GM08714 (cell line): ENCODE measurements around the gene LRCH3.

Experiments
- H3K4me3 ChIP-seq: fragments of 200-500 bp; sonication (Bioruptor generic); 2 replicates; pipeline ENCODE4 v1.5.1; 2014; ENCODE audit warnings: mild to moderate bottlenecking, low read length, inconsistent platforms
- ZNF274 ChIP-seq: IDR thresholded peaks from 2 replicates; pipeline ENCODE4 v1.6.1; 2012; ENCODE audit warnings: mild to moderate bottlenecking, low read depth, low read length

Gene LRCH3

DNA sequence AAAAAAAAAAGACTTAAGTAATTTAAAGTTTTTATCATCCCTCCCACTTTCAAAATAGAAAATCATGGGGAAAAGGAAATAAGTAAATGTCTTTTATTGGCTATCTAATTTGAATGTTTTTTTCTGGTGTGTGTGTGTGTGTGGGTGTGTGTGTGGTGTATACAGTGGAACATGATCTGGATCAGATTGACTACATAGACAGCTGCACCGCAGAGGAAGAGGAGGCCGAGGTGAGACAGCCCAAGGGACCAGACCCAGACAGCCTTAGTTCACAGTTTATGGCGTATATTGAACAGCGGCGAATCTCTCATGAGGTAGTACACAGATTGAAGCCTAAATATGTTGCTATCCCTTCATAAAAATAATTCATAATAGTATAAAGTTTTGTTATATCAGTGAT is 44.5 kb downstream of the LRCH3 start:
- no peak for TF ChIP-seq ZNF274

DNA sequence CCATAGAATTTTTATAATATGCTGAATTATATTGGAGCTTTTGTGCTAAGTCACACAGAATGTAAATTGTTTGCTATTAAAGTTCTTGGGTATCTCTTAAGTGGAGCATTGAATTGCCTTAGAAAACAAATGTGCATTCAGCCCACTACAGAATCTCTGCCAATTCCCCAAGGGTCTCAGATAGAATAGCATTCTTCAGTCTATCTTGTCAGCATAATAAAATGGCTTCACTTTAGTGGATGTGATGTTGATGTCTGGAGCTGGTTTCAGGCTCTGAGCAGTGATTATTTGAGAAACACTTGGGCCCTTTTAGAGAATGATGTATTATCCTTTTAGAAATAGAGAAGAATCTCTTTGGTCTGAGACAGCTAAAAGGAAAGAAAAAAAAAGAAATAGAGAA is 45.2 kb downstream of the LRCH3 start:
- H3K4me3 ChIP-seq = no peak overlapping the region
- TF ChIP-seq ZNF274 = no peak

More for the DNA sequence above, 44.5 kb downstream of the LRCH3 start:
- no peak overlapping the region for H3K4me3 ChIP-seq

DNA sequence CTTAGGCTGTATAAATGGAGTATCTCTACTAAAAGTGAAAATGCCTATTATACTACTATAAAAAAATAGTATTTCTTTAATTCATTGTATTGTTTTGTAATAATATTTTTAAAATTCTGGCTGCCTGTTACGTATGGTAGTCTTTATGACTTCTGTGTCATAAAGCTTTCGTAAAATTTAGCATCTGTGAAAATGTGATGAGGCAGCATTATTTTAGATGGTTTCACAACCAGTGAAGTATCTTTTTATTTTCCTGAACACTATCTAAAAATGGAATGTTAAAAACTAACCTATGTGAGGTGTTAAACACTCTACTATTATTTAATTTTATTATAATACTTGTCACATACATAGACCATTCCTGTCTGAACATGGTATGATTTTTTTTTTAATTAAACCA is 46.2 kb downstream of the LRCH3 start:
- no peak overlapping the region for H3K4me3 ChIP-seq
- no peak for TF ChIP-seq ZNF274

DNA sequence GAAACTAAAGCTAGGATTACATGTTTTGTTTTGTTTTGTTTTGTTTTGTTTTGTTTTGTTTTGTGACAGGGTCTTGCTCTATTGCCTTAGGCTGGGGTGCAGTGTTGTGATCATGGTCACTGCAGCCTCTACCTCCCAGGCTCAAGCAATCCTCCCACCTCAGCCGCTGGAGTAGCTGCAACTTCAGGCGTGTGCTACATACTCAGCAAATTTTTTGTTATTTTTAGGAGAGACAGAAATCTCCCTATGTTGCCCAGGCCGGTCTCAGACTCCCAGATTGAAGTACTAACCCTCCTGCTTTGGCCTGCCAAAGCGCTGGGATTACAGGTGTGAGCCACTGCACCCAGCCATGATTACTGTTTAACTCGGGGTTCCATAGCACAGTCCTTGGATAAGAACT is 50.7 kb downstream of the LRCH3 start:
- TF ChIP-seq ZNF274 = no peak
- no peak overlapping the region for H3K4me3 ChIP-seq

DNA sequence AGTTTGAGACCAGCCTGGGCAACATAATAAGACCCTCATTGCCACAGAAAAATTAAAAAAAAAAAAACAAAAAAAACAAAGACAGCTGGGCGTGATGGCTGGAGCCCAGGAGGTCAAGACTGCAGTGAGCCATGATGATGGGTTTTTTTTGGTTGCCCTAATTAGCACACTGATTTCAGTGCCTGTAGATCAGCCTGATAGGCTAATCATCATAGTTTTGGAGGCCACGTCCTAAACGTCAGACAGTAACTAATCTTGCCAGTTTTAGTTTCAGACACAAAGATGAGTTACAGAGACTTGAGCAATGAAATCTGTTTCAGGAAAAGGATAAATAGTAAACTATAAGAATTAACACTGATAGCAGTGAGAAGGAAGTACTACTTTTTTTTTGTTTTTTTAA is 55.4 kb downstream of the LRCH3 start:
- TF ChIP-seq ZNF274 = no peak
- H3K4me3 ChIP-seq = no peak overlapping the region

DNA sequence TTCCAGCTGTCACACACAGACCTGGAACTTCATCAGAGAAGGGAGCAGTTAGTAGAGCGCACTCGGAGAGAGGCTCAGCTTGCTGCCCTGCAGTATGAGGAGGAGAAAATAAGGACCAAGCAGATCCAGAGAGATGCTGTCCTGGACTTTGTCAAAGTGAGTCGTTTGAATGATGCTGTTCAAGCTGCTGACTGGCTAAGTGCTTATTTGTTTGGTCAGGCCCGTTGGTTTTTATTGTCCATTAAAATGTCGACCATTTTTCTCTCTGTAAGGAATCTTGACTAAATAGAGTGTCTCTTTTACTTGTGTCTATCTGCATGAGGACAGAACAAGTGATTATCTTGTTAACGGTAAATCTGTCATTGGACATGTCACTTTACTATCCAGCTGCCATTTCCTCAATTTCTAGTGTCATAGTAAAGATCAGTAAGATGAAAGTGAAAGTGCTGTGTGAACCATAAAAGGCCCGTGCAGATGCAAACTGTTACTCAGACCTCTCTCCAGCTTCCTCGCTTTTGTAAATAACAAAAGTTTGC is 56.9 kb downstream of the LRCH3 start:
- peak overlapping the region; percentile 2; the same call in 1 of the 2 replicates for H3K4me3 ChIP-seq
- TF ChIP-seq ZNF274 = no peak

DNA sequence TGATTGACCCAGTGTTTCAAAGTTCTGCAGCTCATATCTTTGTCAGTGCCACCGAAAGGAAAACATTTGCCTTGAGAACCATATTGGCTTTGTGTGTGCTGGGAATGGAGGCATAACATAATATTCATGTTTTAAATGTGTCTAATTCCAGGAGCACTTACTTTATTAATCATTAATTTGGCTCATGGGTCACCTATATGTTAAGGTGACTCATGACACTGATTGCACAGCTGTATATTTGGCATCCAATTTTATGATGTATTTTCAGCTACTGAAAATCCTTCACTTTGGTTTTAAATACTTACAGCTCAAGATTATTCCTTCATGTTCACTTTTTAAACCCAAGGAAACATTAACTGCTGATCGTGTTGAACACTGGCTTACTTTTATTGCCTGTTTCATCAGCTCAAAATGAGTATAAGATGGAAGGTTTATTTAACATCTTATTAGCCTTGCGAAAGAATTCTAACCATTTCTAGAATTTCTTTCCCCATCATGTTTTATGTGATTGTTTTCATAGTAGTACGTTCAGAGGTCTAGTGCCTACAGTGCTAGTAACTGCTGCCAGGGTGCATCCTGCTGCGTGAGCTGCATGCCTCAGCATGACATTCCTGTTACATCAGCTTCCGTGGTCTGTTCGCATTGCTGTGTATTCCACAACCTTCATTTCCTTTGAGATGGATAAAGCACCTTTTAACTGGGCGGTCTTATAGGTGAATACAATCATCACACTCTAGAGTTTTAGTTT is 63.7 kb downstream of the LRCH3 start:
- TF ChIP-seq ZNF274 = no peak
- no peak overlapping the region for H3K4me3 ChIP-seq

DNA sequence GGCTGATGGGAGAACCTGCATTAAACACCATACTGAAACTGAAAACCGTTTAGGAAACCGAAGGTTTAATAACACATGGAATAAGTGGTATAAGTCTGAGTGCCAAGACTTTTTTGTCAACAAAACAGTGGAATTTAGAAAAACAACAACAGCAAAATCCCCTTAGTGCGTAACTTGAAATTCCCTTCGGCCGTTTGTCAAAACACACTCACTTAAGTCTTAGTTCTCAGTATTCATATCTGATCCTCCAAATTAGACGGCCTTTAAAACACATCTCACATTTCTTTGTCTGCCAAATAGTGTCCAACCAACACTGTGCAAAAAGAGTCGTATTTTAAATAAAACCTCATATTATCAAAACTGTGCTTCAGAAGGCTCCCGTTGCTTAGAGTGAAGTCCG is 64.5 kb downstream of the LRCH3 start:
- TF ChIP-seq ZNF274 = no peak
- H3K4me3 ChIP-seq = no peak overlapping the region

DNA sequence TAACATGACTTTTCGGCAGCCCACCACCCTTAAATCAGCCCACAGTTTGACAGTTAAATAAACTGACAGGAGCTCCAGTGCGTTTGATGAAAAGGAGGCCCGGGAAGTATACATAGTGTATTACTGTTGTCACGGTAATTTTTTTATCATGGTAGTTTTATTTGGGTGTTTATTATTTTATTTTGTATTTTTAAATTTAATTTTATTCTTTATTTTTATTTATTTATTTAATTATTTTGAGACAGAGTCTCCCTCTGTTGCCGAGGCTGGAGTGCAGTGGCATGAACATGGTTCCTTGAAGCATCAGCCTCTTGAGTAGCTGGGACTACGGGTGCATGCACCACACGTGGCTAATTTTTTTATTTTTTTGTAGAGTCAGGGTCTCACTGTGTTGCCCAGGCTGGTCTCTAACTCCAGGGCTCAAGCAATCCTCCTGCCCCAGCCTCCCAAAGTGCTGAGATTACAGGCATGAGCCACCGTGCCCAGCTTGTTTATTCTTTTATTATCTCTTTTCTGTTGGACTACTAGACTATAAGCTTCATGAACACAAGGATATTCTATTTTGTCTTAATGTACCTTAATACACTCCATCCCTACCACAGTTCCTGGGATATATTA is 65.3 kb downstream of the LRCH3 start:
- H3K4me3 ChIP-seq = no peak overlapping the region
- TF ChIP-seq ZNF274 = no peak

DNA sequence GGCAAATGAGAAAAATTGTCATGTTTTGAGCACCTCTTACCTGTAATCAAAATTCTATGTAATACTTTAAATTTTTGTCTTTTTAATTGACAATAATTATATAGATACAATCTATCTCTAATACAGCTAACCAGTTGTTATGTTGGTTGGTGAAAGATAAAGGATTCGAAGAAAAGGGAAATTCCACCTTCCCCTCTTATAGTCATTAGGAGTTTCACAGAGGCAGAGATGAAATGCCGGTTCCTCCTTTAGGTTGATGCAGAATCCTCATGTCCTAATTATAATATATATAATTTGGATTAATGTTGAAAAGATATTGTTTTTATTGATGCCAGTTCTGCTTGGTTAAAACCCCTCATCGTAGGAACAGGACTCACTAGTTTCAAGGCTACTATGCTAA is 67.1 kb downstream of the LRCH3 start:
- no peak for TF ChIP-seq ZNF274
- H3K4me3 ChIP-seq = no peak overlapping the region

DNA sequence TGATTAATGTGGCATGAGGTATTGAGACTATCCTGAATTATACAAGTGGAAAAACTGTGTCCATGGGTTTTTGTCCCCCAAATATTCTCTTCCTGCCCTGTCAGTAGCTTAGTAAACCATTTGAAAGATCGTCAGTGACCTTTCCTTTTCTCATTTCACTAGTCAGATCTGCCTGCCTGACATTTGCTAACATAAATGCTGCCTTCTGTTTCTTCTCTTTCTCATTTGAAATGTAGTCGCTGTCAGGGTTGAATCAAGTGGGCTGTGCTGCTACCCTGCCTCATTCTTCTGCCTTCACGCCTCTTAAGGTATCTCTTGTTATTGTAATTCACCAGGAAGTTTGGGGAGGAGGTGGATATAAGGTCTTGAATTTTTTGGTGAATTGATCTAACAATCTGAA is 67.5 kb downstream of the LRCH3 start:
- no peak overlapping the region for H3K4me3 ChIP-seq
- TF ChIP-seq ZNF274 = no peak

DNA sequence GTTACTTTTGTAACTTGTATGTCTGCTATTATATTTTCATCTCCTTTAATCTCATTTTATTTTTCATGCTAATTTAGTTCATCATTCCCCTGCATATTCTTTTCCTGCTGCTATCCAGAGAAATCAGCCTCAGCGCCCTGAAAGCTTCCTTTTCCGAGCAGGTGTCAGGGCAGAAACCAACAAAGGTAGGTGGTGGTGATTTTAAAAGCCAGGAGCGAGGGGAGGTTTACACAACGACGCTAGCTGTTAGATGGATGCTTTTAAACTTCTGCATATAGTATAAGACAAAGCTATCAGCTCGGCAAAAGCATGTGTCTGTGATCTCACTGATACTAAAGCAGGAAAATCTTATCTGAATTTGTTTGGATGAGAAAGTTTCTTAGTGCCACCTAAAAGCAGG is 75.0 kb downstream of the LRCH3 start:
- H3K4me3 ChIP-seq = no peak overlapping the region
- no peak for TF ChIP-seq ZNF274

DNA sequence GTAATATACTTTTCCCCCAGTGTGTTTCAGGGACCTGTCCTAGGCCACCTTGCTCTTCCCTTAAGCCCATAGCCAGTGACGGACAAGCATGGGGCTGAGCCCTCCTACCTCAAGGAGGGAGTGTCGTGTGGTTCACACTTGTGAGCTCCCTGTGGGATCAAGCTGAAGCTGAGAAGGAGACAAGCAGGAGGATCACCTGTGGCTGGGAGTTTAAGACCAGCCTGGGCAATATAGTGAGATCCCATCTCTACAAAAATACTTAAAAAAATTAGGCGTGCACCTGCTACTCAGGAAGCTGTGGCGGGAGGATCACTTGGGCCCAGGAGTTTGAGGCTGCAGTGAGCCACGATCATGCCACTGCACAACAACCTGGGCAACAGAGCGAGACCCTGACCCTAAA is 82.3 kb downstream of the LRCH3 start:
- no peak overlapping the region for H3K4me3 ChIP-seq
- TF ChIP-seq ZNF274 = no peak

DNA sequence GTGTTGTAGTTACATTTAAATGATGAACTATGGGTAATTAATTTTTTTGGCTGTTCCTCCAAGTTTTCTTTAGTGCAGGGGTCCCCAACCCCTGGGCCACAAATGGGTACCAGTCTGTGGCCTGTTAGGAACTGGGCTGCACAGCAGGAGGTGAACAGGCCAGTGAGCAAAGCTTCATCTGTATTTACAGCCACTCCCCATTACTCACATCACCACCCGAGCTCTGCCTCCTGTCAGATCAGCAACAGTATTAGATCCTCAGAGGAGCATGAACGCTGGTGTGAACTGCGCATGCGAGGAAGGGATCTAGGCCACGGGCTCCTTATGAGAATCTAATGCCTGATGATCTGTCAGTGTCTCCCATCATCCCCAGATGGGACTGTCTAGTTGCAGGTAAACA is 83.0 kb downstream of the LRCH3 start:
- no peak for TF ChIP-seq ZNF274
- no peak overlapping the region for H3K4me3 ChIP-seq

DNA sequence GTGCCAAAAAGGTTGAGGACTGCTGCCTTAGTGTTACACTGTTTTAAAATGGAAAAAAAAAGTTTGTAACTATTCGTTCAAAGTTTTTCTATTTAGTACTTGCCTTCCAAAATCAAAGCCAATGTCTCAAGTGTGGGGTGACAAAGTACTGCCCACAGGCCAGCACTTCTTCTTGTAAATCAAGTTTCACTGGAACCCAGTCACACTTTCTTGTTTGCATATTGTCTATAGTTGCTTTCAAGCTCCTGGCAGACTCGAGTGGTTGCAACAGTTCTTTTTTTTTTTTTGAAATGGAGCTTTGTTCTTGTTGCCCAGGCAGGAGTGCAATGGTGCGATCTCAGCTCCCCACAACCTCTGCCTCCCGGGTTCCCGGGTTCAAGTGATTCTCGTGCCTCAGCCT is 83.6 kb downstream of the LRCH3 start:
- no peak overlapping the region for H3K4me3 ChIP-seq
- TF ChIP-seq ZNF274 = no peak

DNA sequence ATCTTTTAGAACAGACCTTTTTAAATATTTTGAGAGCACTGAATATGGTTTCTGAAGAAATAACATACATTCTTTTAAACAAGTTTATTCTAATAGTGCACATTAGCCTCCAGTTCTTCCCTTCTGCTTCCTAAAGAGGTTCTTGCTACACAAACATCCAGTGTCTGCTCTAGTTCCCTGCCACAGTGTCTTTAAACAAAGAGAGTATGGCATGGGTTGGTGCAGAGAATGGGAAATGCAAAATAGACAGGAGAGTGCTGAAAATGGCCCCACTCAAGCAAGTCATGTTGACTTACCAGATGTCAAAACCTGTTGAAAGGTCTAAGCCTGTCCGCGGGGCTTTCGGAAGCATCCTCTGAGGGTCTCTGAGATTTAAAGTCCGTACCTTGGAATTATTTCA is 86.8 kb downstream of the LRCH3 start:
- H3K4me3 ChIP-seq = no peak overlapping the region
- no peak for TF ChIP-seq ZNF274

DNA sequence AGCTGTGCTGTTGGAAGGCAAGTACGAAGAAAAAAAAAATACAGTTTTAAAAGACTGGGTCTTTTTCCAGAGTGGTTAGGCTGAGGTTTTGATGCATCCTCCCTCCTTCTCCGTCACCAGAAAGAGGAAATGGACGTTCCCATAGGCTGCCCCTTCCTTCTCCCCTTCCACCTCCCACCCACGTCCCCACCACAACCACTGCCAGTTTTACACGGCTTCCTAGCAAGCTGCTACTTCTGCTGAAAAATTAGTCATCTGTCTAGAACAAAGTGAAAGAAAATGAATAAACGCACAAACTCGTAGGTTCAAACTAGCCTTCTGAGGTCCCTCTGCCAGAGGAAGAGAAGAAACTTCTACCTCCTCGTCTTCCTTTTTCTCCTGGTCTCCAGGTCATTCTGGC is 87.4 kb downstream of the LRCH3 start:
- H3K4me3 ChIP-seq = no peak overlapping the region
- TF ChIP-seq ZNF274 = no peak
